ENCODE results near the gene NRG4. TPM values are rescaled to one million over a fixed set of nuclear protein-coding genes. Genes with fewer than 3 reads are reported as not detected.

The NRG4 gene
- total and polyA plus RNA-seq, 7 donors: 0.98 to 30.0 (median 6.4) TPM

DNA sequence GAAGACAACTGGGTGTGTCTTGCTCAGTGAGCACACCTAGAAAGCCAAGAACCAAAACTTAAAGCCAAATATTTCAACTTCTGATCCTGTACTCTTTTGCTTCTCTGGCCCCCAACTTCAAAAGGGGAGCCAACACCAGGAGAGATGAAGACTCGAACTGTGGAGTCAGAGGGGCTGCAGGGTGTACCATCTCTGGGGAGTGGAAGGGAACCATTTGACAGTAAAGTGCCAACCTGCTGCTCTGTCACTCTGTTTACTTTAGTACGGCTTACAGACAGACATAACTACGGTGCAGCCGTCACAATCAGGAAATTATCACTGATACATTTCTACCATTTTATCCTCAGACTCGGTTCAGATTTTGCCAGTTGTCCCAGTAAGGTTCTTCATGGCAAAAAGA lies 107.0 kb downstream of the NRG4 start:
- Histone ChIP-seq H3K4me1 (peaks cover 13% of the 10 kb centered on the region), H3K9me3 (no peaks in the 10 kb centered on the region), H3K27me3 (ENCODE audit: insufficient read depth in 3 of 3, low read length in 2 of 3) (no peaks in the 10 kb centered on the region), H3K36me3 (ENCODE audit: insufficient read depth in 1 of 2, low read depth in 1 of 2) (peaks cover 6 to 43% of the 10 kb centered on the region in 2 donors), H3K4me3 (peak overlapping the region; percentile 99), H3K27ac (no peak overlapping the region)
- TF ChIP-seq, protein P1, sequence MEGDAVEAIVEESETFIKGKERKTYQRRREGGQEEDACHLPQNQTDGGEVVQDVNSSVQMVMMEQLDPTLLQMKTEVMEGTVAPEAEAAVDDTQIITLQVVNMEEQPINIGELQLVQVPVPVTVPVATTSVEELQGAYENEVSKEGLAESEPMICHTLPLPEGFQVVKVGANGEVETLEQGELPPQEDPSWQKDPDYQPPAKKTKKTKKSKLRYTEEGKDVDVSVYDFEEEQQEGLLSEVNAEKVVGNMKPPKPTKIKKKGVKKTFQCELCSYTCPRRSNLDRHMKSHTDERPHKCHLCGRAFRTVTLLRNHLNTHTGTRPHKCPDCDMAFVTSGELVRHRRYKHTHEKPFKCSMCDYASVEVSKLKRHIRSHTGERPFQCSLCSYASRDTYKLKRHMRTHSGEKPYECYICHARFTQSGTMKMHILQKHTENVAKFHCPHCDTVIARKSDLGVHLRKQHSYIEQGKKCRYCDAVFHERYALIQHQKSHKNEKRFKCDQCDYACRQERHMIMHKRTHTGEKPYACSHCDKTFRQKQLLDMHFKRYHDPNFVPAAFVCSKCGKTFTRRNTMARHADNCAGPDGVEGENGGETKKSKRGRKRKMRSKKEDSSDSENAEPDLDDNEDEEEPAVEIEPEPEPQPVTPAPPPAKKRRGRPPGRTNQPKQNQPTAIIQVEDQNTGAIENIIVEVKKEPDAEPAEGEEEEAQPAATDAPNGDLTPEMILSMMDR (IDR thresholded peaks at IDR 0.05): no peak
- WGBS, 3 donors: 81 to 88% (median 82%) methylated on average over 5 of the region's 5 CpGs
- DNase-seq (no peak), ATAC-seq (no peak)
- intact Hi-C loops (cut with DNase I): no loop called here

DNA sequence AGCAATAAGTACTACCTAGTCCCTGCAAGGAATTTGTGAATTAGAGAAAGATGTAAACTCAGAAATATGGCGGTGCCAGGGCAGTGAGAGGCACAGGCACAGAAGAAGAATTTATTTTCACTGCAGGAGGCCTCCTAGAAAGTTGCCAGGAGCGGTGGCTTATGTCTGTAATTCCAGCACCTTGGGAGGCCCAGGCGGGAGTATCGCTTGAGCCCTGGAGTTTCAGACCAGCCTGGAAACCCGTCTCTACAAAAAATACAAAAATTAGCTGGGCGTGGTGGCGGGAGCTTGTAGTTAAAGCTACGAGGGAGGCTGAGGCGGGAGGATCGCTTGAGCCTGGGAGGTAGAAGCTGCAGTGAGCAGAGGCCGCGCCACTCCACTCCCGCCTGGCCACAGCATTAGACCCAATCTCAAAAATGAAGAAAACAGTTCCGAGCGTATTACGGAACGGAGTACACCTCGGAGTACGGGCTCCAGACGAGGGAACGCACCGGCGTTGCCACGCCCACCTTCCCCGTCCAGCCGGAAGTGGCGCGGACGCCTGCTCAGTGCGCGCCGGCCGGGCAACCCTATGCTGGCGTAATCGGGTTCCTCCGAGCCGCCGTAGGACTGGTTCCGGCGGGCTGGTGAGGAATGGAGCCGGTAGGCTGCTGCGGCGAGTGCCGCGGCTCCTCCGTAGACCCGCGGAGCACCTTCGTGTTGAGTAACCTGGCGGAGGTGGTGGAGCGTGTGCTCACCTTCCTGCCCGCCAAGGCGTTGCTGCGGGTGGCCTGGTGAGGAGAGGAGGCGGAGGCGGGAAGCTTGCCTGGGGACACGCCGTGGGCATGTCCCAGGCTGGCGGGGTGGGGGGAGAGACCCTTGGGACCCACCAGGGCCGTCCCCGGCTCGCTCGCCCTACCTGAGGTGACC lies 108.6 kb downstream of the NRG4 start, which contains the start of gene FBXO22:
Gene FBXO22, plus strand, starts transcription at position 548 of the 909 bp plus-strand sequence. Its CDS starts 86 bp downstream, at position 634.
- WGBS, 3 donors: 2% methylated on average over 62 to 63 of the region's 63 CpGs
- H3K36me3 ChIP-seq (ENCODE audit: insufficient read depth in 1 of 2, low read depth in 1 of 2): peaks cover 6 to 36% of the 10 kb centered on the region in 2 donors
- peak; percentile 98 to 100 (median 98) for ATAC-seq

DNA sequence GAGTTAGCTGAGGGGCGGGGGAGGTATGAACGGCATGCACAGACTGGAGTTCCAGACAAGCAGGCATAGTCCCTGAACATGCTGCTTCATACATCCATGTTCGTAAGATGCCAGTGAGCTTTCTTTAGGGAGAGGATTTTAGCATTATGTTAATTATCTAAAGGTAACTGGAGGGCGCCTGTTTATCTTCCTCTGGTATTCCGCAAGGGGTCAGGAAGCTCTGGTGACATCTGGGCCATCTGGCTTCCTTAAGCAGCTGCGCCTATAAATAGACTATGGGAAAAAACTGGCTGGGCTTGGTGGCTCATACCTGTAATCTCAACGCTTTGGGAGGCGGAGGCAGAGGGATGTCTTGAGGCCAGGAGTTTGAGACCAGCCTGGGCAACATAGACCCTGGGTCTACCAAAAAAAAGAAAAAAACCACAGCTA lies 110.1 kb downstream of the NRG4 start:
- peaks cover 6 to 24% of the 10 kb centered on the region in 2 donors for H3K36me3 ChIP-seq (ENCODE audit: insufficient read depth in 1 of 2, low read depth in 1 of 2)
- no peak overlapping the region for H3K4me3 ChIP-seq
- peaks cover 13% of the 10 kb centered on the region for H3K4me1 ChIP-seq
- ATAC-seq (peak in 3 of 4 donors; percentile 38 to 67 (median 65)), DNase-seq (no peak)
- WGBS, 3 donors: 35 to 50% (median 38%) methylated on average over 8 of the region's 8 CpGs
- no peaks in the 10 kb centered on the region for H3K9me3 ChIP-seq
- H3K27me3 ChIP-seq (ENCODE audit: insufficient read depth in 3 of 3, low read length in 2 of 3): no peaks in the 10 kb centered on the region
- TF ChIP-seq, protein P1 (IDR thresholded peaks at IDR 0.05): no peak
- H3K27ac ChIP-seq: peak overlapping the region; percentile 78
- intact Hi-C loops (cut with DNase I): loop anchor here in 1 of 2 donors (5.0 kb wide), 1 partner anchor 60 kb away; the partner anchor contains the start of gene UBE2Q2

More for the DNA sequence above, 108.6 kb downstream of the NRG4 start, which contains the start of gene FBXO22:
- intact Hi-C loops (cut with DNase I): loop anchor here in 1 of 2 donors (5.0 kb wide), 1 partner anchor 61 kb away; the partner anchor contains the start of gene UBE2Q2
- no peaks in the 10 kb centered on the region for H3K9me3 ChIP-seq
- peak; percentile 92 to 95 for DNase-seq
- TF ChIP-seq, protein P1 (IDR thresholded peaks at IDR 0.05): no peak
- H3K4me1 ChIP-seq: peaks cover 13% of the 10 kb centered on the region
- peak within 1 kb of the TSS; percentile 99 for H3K4me3 ChIP-seq
- peak within 1 kb of the TSS; percentile 78 for H3K27ac ChIP-seq
- H3K27me3 ChIP-seq (ENCODE audit: insufficient read depth in 3 of 3, low read length in 2 of 3): no peaks in the 10 kb centered on the region

DNA sequence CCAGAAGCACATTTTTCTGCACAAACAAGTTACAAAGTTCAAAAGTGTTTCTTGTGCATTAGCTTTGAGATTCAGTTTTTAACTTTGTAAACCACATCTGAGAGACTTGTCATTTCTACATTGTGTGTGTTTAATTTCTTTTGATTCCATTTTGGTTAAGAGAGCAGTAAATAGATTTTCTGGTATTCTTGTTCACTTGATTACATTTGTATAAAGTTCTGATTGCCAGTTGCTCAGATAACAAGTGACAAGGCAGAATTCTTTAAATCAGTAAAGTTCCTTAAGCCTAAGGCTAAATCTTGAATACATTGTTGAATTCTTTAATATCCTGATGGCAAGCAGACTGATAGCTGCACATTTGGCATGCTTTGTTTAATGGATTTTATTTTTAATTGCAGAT lies 111.6 kb downstream of the NRG4 start:
- intact Hi-C loops (cut with DNase I): loop anchor here in 1 of 2 donors (5.0 kb wide), 1 partner anchor 58 kb away; the partner anchor contains the start of gene UBE2Q2

More for the DNA sequence above, 111.6 kb downstream of the NRG4 start:
- Histone ChIP-seq H3K27me3 (ENCODE audit: insufficient read depth in 3 of 3, low read length in 2 of 3) (no peaks in the 10 kb centered on the region), H3K36me3 (ENCODE audit: insufficient read depth in 1 of 2, low read depth in 1 of 2) (peaks cover 4 to 10% of the 10 kb centered on the region in 2 donors), H3K4me3 (no peak overlapping the region), H3K9me3 (no peaks in the 10 kb centered on the region), H3K4me1 (peaks cover 13% of the 10 kb centered on the region), H3K27ac (no peak overlapping the region)
- ATAC-seq (no peak), DNase-seq (no peak)
- TF ChIP-seq, protein P1 (IDR thresholded peaks at IDR 0.05): no peak

All from psoas muscle (tissue), 8 donors.